Measurements from ENCODE around the gene PSAPL1. TPM values are rescaled to one million over a fixed set of nuclear protein-coding genes. Genes with fewer than 3 reads are reported as not detected.

Gene PSAPL1
- total and polyA plus RNA-seq, 2 of the 8 experiments (the other 6 are each of a cell fraction or from before 2014, with no cell fraction given) = 0.03 TPM; not detected in 1

GRCh38 chr4:7473081-7473480, 38.4 kb upstream of the PSAPL1 start (continued):
- TF ChIP-seq CTCF (IDR thresholded peaks at IDR 0.05; ENCODE audit: control extremely low read depth in 1 of 3, insufficient read depth in 1 of 3, low read depth in 1 of 3, low read length in 3 of 3) (no peak), NRF1 (IDR thresholded peaks at IDR 0.05; ENCODE audit: low read depth, low read length) (no peak), E2F6 (IDR thresholded peaks at IDR 0.05) (no peak), KDM1A (IDR thresholded peaks at IDR 0.05; ENCODE audit: borderline replicate concordance, low read length) (no peak), SIN3A (conservative IDR thresholded peaks at IDR 0.05 in 1 of 2, IDR thresholded peaks at IDR 0.05 in 1 of 2; ENCODE audit: low read depth in 1 of 2, low read length in 2 of 2) (no peak), FOSL1 (IDR thresholded peaks at IDR 0.05; ENCODE audit: insufficient read depth, low read depth, low read length) (no peak), KDM4A (IDR thresholded peaks at IDR 0.05; ENCODE audit: low read depth, low read length, severe bottlenecking) (no peak)

All from H1 (cell line).